ENCODE measurements around the gene NCOR1.
A peak's percentile ranks its signal among the peaks of the same experiment; 100 is the strongest.

The NCOR1 gene

GRCh38 chr17:15998031-15998562, 217.2 kb downstream of the NCOR1 start:
- Histone ChIP-seq H3K27me3 (ENCODE audit: control insufficient read depth in 1 of 2, insufficient read depth in 1 of 2, low read length in 2 of 2) (no peaks in the 10 kb centered on the region), H3K18ac (ENCODE audit: low read depth in 1 of 2, low read length in 2 of 2) (no peak overlapping the region), H3K36me3 (ENCODE audit: control insufficient read depth in 1 of 2, insufficient read depth in 2 of 2, low read depth in 1 of 2, low read length in 2 of 2) (peaks cover 8 to 26% of the 10 kb centered on the region in 2 experiments), H3K79me1 (replicated peaks; ENCODE audit: low read length, poor library complexity, severe bottlenecking) (peaks cover 16% of the 10 kb centered on the region), H3K4me1 (ENCODE audit: control insufficient read depth, insufficient read depth, low read depth, low read length) (no peaks in the 10 kb centered on the region), H2BK120ac (ENCODE audit: low read depth, low read length) (no peak overlapping the region), H3K4ac (ENCODE audit: low read depth in 1 of 2, low read length in 2 of 2) (no peak overlapping the region), H3K27ac (ENCODE audit: low read length, poor library complexity, severe bottlenecking) (no peak overlapping the region), H3K23ac (ENCODE audit: low read length in 2 of 2) (no peak overlapping the region), H3K4me2 (ENCODE audit: low read length, poor library complexity, severe bottlenecking) (no peak overlapping the region), H2AK5ac (ENCODE audit: low read length, severe bottlenecking) (no peak overlapping the region), H4K91ac (ENCODE audit: low read length) (no peak overlapping the region), H3K9ac (ENCODE audit: low read length) (peak overlapping the region; percentile 99), H2BK15ac (ENCODE audit: low read depth, poor library complexity, severe bottlenecking) (no peak overlapping the region), H4K8ac (ENCODE audit: low read length) (no peak overlapping the region), H2BK5ac (ENCODE audit: low read depth, low read length, poor library complexity, severe bottlenecking) (no peak overlapping the region), H2BK12ac (ENCODE audit: low read length in 2 of 2) (no peak overlapping the region), H3K4me3 (ENCODE audit: insufficient read depth in 1 of 2, low read depth in 1 of 2, low read length in 2 of 2) (peak overlapping the region in 1 of 2 experiments; percentile 84), H3K14ac (ENCODE audit: low read length in 2 of 2) (no peak overlapping the region), H2AFZ (ENCODE audit: low read depth, low read length) (no peak overlapping the region), H3K9me3 (ENCODE audit: control insufficient read depth, low read length) (peaks cover 8% of the 10 kb centered on the region)
- 89% methylated on average over 3 of the region's 4 CpGs for WGBS
- DNase-seq, result no peak

GRCh38 chr17:15996322-15996721, 219.0 kb downstream of the NCOR1 start:
- 86% methylated on average over 5 of the region's 6 CpGs for WGBS

GRCh38 chr17:15981646-15982580, 233.4 kb downstream of the NCOR1 start:
- Histone ChIP-seq H3K4me3 (ENCODE audit: insufficient read depth in 1 of 2, low read depth in 1 of 2, low read length in 2 of 2) (no peak overlapping the region), H3K4me1 (ENCODE audit: control insufficient read depth, insufficient read depth, low read depth, low read length) (peaks cover 3% of the 10 kb centered on the region), H3K9ac (ENCODE audit: low read length) (peak overlapping the region; percentile 2), H3K23ac (ENCODE audit: low read length in 2 of 2) (no peak overlapping the region), H2BK15ac (ENCODE audit: low read depth, poor library complexity, severe bottlenecking) (no peak overlapping the region), H4K91ac (ENCODE audit: low read length) (no peak overlapping the region), H3K36me3 (ENCODE audit: control insufficient read depth in 1 of 2, insufficient read depth in 2 of 2, low read depth in 1 of 2, low read length in 2 of 2) (peaks cover 3 to 67% of the 10 kb centered on the region in 2 experiments), H3K9me3 (ENCODE audit: control insufficient read depth, low read length) (no peaks in the 10 kb centered on the region), H3K4me2 (ENCODE audit: low read length, poor library complexity, severe bottlenecking) (no peak overlapping the region), H3K27me3 (ENCODE audit: control insufficient read depth in 1 of 2, insufficient read depth in 1 of 2, low read length in 2 of 2) (no peaks in the 10 kb centered on the region), H2AK5ac (ENCODE audit: low read length, severe bottlenecking) (no peak overlapping the region), H3K4ac (ENCODE audit: low read depth in 1 of 2, low read length in 2 of 2) (peak overlapping the region in 1 of 2 experiments; percentile 58), H3K18ac (ENCODE audit: low read depth in 1 of 2, low read length in 2 of 2) (peak overlapping the region in 1 of 2 experiments; percentile 52), H3K14ac (ENCODE audit: low read length in 2 of 2) (no peak overlapping the region), H4K8ac (ENCODE audit: low read length) (no peak overlapping the region), H2BK5ac (ENCODE audit: low read depth, low read length, poor library complexity, severe bottlenecking) (no peak overlapping the region), H2BK120ac (ENCODE audit: low read depth, low read length) (no peak overlapping the region), H2AFZ (ENCODE audit: low read depth, low read length) (no peak overlapping the region), H3K79me1 (replicated peaks; ENCODE audit: low read length, poor library complexity, severe bottlenecking) (peaks cover 4% of the 10 kb centered on the region), H2BK12ac (ENCODE audit: low read length in 2 of 2) (peak overlapping the region in 1 of 2 experiments; percentile 10), H3K27ac (ENCODE audit: low read length, poor library complexity, severe bottlenecking) (no peak overlapping the region)
- peak; percentile 80 for DNase-seq
- 65% methylated on average over 3 of the region's 5 CpGs for WGBS

More at GRCh38 chr17:15996322-15996721, 219.0 kb downstream of the NCOR1 start:
- Histone ChIP-seq H3K4ac (ENCODE audit: low read depth in 1 of 2, low read length in 2 of 2) (no peak overlapping the region), H3K4me1 (ENCODE audit: control insufficient read depth, insufficient read depth, low read depth, low read length) (no peaks in the 10 kb centered on the region), H4K91ac (ENCODE audit: low read length) (no peak overlapping the region), H3K9ac (ENCODE audit: low read length) (no peak overlapping the region), H2BK120ac (ENCODE audit: low read depth, low read length) (no peak overlapping the region), H2BK5ac (ENCODE audit: low read depth, low read length, poor library complexity, severe bottlenecking) (no peak overlapping the region), H3K4me2 (ENCODE audit: low read length, poor library complexity, severe bottlenecking) (no peak overlapping the region), H2AK5ac (ENCODE audit: low read length, severe bottlenecking) (no peak overlapping the region), H3K36me3 (ENCODE audit: control insufficient read depth in 1 of 2, insufficient read depth in 2 of 2, low read depth in 1 of 2, low read length in 2 of 2) (peaks cover 0 to 19% of the 10 kb centered on the region in 2 experiments), H3K23ac (ENCODE audit: low read length in 2 of 2) (no peak overlapping the region), H4K8ac (ENCODE audit: low read length) (no peak overlapping the region), H3K4me3 (ENCODE audit: insufficient read depth in 1 of 2, low read depth in 1 of 2, low read length in 2 of 2) (no peak overlapping the region), H3K9me3 (ENCODE audit: control insufficient read depth, low read length) (peaks cover 2% of the 10 kb centered on the region), H3K18ac (ENCODE audit: low read depth in 1 of 2, low read length in 2 of 2) (no peak overlapping the region), H2BK12ac (ENCODE audit: low read length in 2 of 2) (no peak overlapping the region), H2AFZ (ENCODE audit: low read depth, low read length) (no peak overlapping the region), H3K27ac (ENCODE audit: low read length, poor library complexity, severe bottlenecking) (no peak overlapping the region), H3K27me3 (ENCODE audit: control insufficient read depth in 1 of 2, insufficient read depth in 1 of 2, low read length in 2 of 2) (no peaks in the 10 kb centered on the region), H3K79me1 (replicated peaks; ENCODE audit: low read length, poor library complexity, severe bottlenecking) (peaks cover 13% of the 10 kb centered on the region), H3K14ac (ENCODE audit: low read length in 2 of 2) (no peak overlapping the region), H2BK15ac (ENCODE audit: low read depth, poor library complexity, severe bottlenecking) (no peak overlapping the region)
- no peak for DNase-seq

GRCh38 chr17:15981208-15981607, 234.1 kb downstream of the NCOR1 start:
- Histone ChIP-seq H3K79me1 (replicated peaks; ENCODE audit: low read length, poor library complexity, severe bottlenecking) (peaks cover 6% of the 10 kb centered on the region), H3K27me3 (ENCODE audit: control insufficient read depth in 1 of 2, insufficient read depth in 1 of 2, low read length in 2 of 2) (no peaks in the 10 kb centered on the region), H3K4me1 (ENCODE audit: control insufficient read depth, insufficient read depth, low read depth, low read length) (peaks cover 3% of the 10 kb centered on the region), H2BK15ac (ENCODE audit: low read depth, poor library complexity, severe bottlenecking) (no peak overlapping the region), H3K23ac (ENCODE audit: low read length in 2 of 2) (no peak overlapping the region), H2BK5ac (ENCODE audit: low read depth, low read length, poor library complexity, severe bottlenecking) (no peak overlapping the region), H2BK120ac (ENCODE audit: low read depth, low read length) (no peak overlapping the region), H3K14ac (ENCODE audit: low read length in 2 of 2) (no peak overlapping the region), H2BK12ac (ENCODE audit: low read length in 2 of 2) (no peak overlapping the region), H3K4ac (ENCODE audit: low read depth in 1 of 2, low read length in 2 of 2) (no peak overlapping the region), H3K36me3 (ENCODE audit: control insufficient read depth in 1 of 2, insufficient read depth in 2 of 2, low read depth in 1 of 2, low read length in 2 of 2) (peaks cover 3 to 67% of the 10 kb centered on the region in 2 experiments), H2AK5ac (ENCODE audit: low read length, severe bottlenecking) (no peak overlapping the region), H3K4me3 (ENCODE audit: insufficient read depth in 1 of 2, low read depth in 1 of 2, low read length in 2 of 2) (no peak overlapping the region), H2AFZ (ENCODE audit: low read depth, low read length) (no peak overlapping the region), H3K4me2 (ENCODE audit: low read length, poor library complexity, severe bottlenecking) (no peak overlapping the region), H4K8ac (ENCODE audit: low read length) (no peak overlapping the region), H3K9me3 (ENCODE audit: control insufficient read depth, low read length) (no peaks in the 10 kb centered on the region), H4K91ac (ENCODE audit: low read length) (no peak overlapping the region), H3K18ac (ENCODE audit: low read depth in 1 of 2, low read length in 2 of 2) (peak overlapping the region in 1 of 2 experiments; percentile 52), H3K27ac (ENCODE audit: low read length, poor library complexity, severe bottlenecking) (no peak overlapping the region), H3K9ac (ENCODE audit: low read length) (peak overlapping the region; percentile 2)
- no peak for DNase-seq
- WGBS, result 30% methylated on average over 1 of the region's 2 CpGs

Data from mesenchymal stem cell (in vitro differentiated cells and primary cell).